A673 (cell line): ENCODE results near the gene FSTL1. TPM values are rescaled to one million over a fixed set of nuclear protein-coding genes. Genes with fewer than 3 reads are reported as not detected.

Source experiments
- BruUV-seq: library from RNA; stranded (reverse); fragments of 400-500 nt; replicated peaks from 2 replicates; lab custom pipeline; 2021; lab: Mats Ljungman, UMichigan
- CTCF ChIA-PET: fragments of 300-600 bp; sonication (Branson Sonifier 250); formaldehyde crosslinking; loops from one replicate; lab custom pipeline; 2022; ENCODE audit warnings: antibody characterized with exemption; lab: Charles Lee
- POLR2A ChIA-PET: fragments of 300-600 bp; sonication (Branson Sonifier 250); formaldehyde crosslinking; loops from one replicate; lab custom pipeline; 2022; ENCODE audit warnings: antibody characterized with exemption; ENCODE audit not compliant: low non-redundant PET; lab: Charles Lee
- DNase-seq: peaks from one replicate; pipeline ENCODE4 v3.0.0-alpha.2; 2015; ENCODE audit warnings: low spot score
- H3K27ac ChIP-seq: fragments of 200-600 bp; sonication (generic); 2 replicates; pipeline ENCODE4 v1.5.1; 2016; ENCODE audit warnings: mixed run types, low read depth, mild to moderate bottlenecking, mixed read lengths, antibody characterized with exemption, low read length; ENCODE audit not compliant: poor library complexity, severe bottlenecking
- H3K27me3 ChIP-seq: fragments of 200-600 bp; sonication (generic); replicated peaks from 2 replicates; pipeline ENCODE4 v1.6.1; 2017; ENCODE audit warnings: mixed run types, low read depth, mild to moderate bottlenecking, mixed read lengths, antibody characterized with exemption, low read length; ENCODE audit not compliant: insufficient read depth, poor library complexity
- H3K36me3 ChIP-seq: fragments of 200-600 bp; sonication (generic); 2 replicates; pipeline ENCODE4 v1.6.1; 2016; ENCODE audit warnings: mixed run types, mild to moderate bottlenecking, mixed read lengths, antibody characterized with exemption, low read length; ENCODE audit not compliant: insufficient read depth, poor library complexity, severe bottlenecking
- H3K4me1 ChIP-seq: fragments of 200-600 bp; sonication (generic); 2 replicates; pipeline ENCODE4 v1.6.1; 2017; ENCODE audit warnings: mixed run types, mild to moderate bottlenecking, mixed read lengths, antibody characterized with exemption, low read length; ENCODE audit not compliant: insufficient read depth, poor library complexity, severe bottlenecking
- H3K4me3 ChIP-seq: fragments of 200-600 bp; sonication (generic); 2 replicates; pipeline ENCODE4 v1.5.1; 2016; ENCODE audit warnings: low read depth, mixed run types, mild to moderate bottlenecking, mixed read lengths, low read length; ENCODE audit not compliant: poor library complexity, severe bottlenecking
- H3K9me3 ChIP-seq: fragments of 200-600 bp; sonication (generic); 2 replicates; pipeline ENCODE4 v1.6.1; 2016; ENCODE audit warnings: mixed run types, low read depth, mild to moderate bottlenecking, mixed read lengths, antibody characterized with exemption, low read length; ENCODE audit not compliant: poor library complexity, severe bottlenecking
- CTCF ChIP-seq: fragments of 300-800, 200-600 bp; sonication (generic); conservative IDR thresholded peaks from 2 replicates; pipeline ENCODE4 v1.5.1; 2017; ENCODE audit warnings: low read depth, mild to moderate bottlenecking, antibody characterized with exemption, low read length, moderate library complexity, mixed read lengths
- EZH2 ChIP-seq: fragments of 200-600 bp; sonication (generic); IDR thresholded peaks from 2 replicates; pipeline ENCODE4 v1.6.1; 2017; ENCODE audit warnings: borderline replicate concordance, low read depth, mild to moderate bottlenecking, mixed read lengths, antibody characterized with exemption, low read length; ENCODE audit not compliant: poor library complexity, severe bottlenecking
- intact Hi-C: fragments of 100-400 bp; cut with micrococcal nuclease; formaldehyde crosslinking; loops from one replicate; pipeline ENCODE4 v1.10.0; 2022; ENCODE audit not compliant: unreplicated experiment
- total RNA-seq: library from RNA; stranded (reverse); gene quantifications from 2 replicates; pipeline ENCODE4 v1.2.3, GENCODE V29; 2021

FSTL1 gene
- total RNA-seq, 1 experiment from 2014 or later = 122 TPM

- no peaks in the 10 kb centered on the region for H3K9me3 ChIP-seq
- DNase-seq = no peak
- H3K36me3 ChIP-seq = no peaks in the 10 kb centered on the region
- no TSS peak for BruUV-seq
- ChIA-PET CTCF (no interaction called here), POLR2A (no interaction called here)
- no peak overlapping the region for H3K27ac ChIP-seq
- no peak for TF ChIP-seq EZH2
- no peak for TF ChIP-seq CTCF
- intact Hi-C loops = no loop called here
- no peaks in the 10 kb centered on the region for H3K4me1 ChIP-seq
- peaks cover 12% of the 10 kb centered on the region for H3K27me3 ChIP-seq
- no peak overlapping the region for H3K4me3 ChIP-seq
Observed at GRCh38 chr3:120364821-120365220, 86.0 kb downstream of the FSTL1 start.

- CTCF ChIA-PET = no interaction called here
- DNase-seq = no peak
- Histone ChIP-seq H3K9me3 (no peaks in the 10 kb centered on the region), H3K4me1 (no peaks in the 10 kb centered on the region), H3K4me3 (no peak overlapping the region), H3K27me3 (peaks cover 12% of the 10 kb centered on the region), H3K36me3 (no peaks in the 10 kb centered on the region), H3K27ac (no peak overlapping the region)
- POLR2A ChIA-PET = no interaction called here
- intact Hi-C loops = no loop called here
- TF ChIP-seq EZH2 (no peak), CTCF (no peak)
- BruUV-seq = no TSS peak
Observed at GRCh38 chr3:120364101-120364500, 86.7 kb downstream of the FSTL1 start.

- no peaks in the 10 kb centered on the region for H3K27me3 ChIP-seq
- H3K9me3 ChIP-seq = no peaks in the 10 kb centered on the region
- no peak overlapping the region for H3K27ac ChIP-seq
- POLR2A ChIA-PET = no interaction called here
- H3K36me3 ChIP-seq = no peaks in the 10 kb centered on the region
- BruUV-seq = no TSS peak
- no peaks in the 10 kb centered on the region for H3K4me1 ChIP-seq
- DNase-seq = peak; percentile 4
- no peak overlapping the region for H3K4me3 ChIP-seq
- intact Hi-C loops = no loop called here
- TF ChIP-seq CTCF (no peak), EZH2 (no peak)
- CTCF ChIA-PET = no interaction called here
Observed at GRCh38 chr3:120357807-120358206, 93.0 kb downstream of the FSTL1 start.
